GM23338 (cell line): Measurements from ENCODE around the gene MTNR1B. TPM values are rescaled to one million over a fixed set of nuclear protein-coding genes. Genes with fewer than 3 reads are reported as not detected.

Experiments
- ATAC-seq: fragments of 200-7000 bp; cut with Tn5 transposase; 3 replicates; pipeline ENCODE4 v1.9.1; 2020
- DNase-seq: peaks from one replicate; pipeline ENCODE4 v3.0.0-alpha.2; 2015; ENCODE audit warnings: low spot score
- H2AFZ ChIP-seq: fragments of 200-600 bp; sonication (generic); 2 replicates; pipeline ENCODE4 v1.8.0; 2016; ENCODE audit warnings: antibody characterized with exemption, mild to moderate bottlenecking, moderate library complexity
- H3F3A ChIP-seq: fragments of 200-600 bp; sonication (generic); replicated peaks from 2 replicates; pipeline ENCODE4 v1.8.0; 2017; ENCODE audit warnings: antibody characterized with exemption, mixed run types, low read depth
- H3K27ac ChIP-seq: fragments of 200-600 bp; sonication (generic); 2 replicates; pipeline ENCODE4 v1.6.1; 2016; ENCODE audit warnings: low read depth
- H3K27me3 ChIP-seq: fragments of 200-600 bp; sonication (generic); 2 replicates; pipeline ENCODE4 v1.8.0; 2016; ENCODE audit warnings: mild to moderate bottlenecking, mixed run types, moderate library complexity; ENCODE audit not compliant: insufficient read depth
- H3K36me3 ChIP-seq: fragments of 200-600 bp; sonication (generic); 2 replicates; pipeline ENCODE4 v1.8.0; 2016; ENCODE audit warnings: mild to moderate bottlenecking; ENCODE audit not compliant: insufficient read depth
- H3K4me1 ChIP-seq: fragments of 200-600 bp; sonication (generic); 2 replicates; pipeline ENCODE4 v1.8.0; 2016; ENCODE audit warnings: mild to moderate bottlenecking, moderate library complexity; ENCODE audit not compliant: insufficient read depth
- H3K4me2 ChIP-seq: fragments of 200-600 bp; sonication (generic); 2 replicates; pipeline ENCODE4 v1.7.1; 2017; ENCODE audit warnings: mixed run types
- H3K4me3 ChIP-seq: fragments of 200-600 bp; sonication (generic); 2 replicates; pipeline ENCODE4 v1.6.1; 2016; ENCODE audit warnings: mixed run types
- H3K79me2 ChIP-seq: fragments of 200-600 bp; sonication (generic); replicated peaks from 2 replicates; pipeline ENCODE4 v1.8.0; 2017; ENCODE audit warnings: mild to moderate bottlenecking; ENCODE audit not compliant: insufficient read depth
- H3K9me2 ChIP-seq: fragments of 200-600 bp; sonication (generic); 2 replicates; pipeline ENCODE4 v1.8.0; 2017; ENCODE audit not compliant: insufficient read depth
- H4K20me1 ChIP-seq: fragments of 200-600 bp; sonication (generic); replicated peaks from 2 replicates; pipeline ENCODE4 v1.8.0; 2017; ENCODE audit warnings: mild to moderate bottlenecking; ENCODE audit not compliant: insufficient read depth
- H3K27ac Mint-ChIP-seq: 2 replicates; pipeline ENCODE4 v1.8.0; 2020; ENCODE audit warnings: inconsistent platforms, mild to moderate bottlenecking, moderate library complexity, mixed read lengths
- H3K27me3 Mint-ChIP-seq: 3 replicates; pipeline ENCODE4 v1.8.0; 2022; ENCODE audit warnings: low read depth, mild to moderate bottlenecking, moderate library complexity, mixed read lengths, inconsistent platforms; ENCODE audit not compliant: insufficient read depth, poor library complexity
- H3K36me3 Mint-ChIP-seq: 3 replicates; pipeline ENCODE4 v1.8.0; 2021; ENCODE audit warnings: low read depth, mild to moderate bottlenecking, inconsistent platforms, moderate library complexity, mixed read lengths
- H3K4me1 Mint-ChIP-seq: 3 replicates; pipeline ENCODE4 v1.8.0; 2020; ENCODE audit warnings: mild to moderate bottlenecking, inconsistent platforms, mixed read lengths
- H3K4me3 Mint-ChIP-seq: 3 replicates; pipeline ENCODE4 v1.8.0; 2021; ENCODE audit warnings: moderate library complexity, mild to moderate bottlenecking, inconsistent platforms, mixed read lengths
- H3K9me3 Mint-ChIP-seq: 3 replicates; pipeline ENCODE4 v1.8.0; 2020; ENCODE audit warnings: moderate library complexity, mild to moderate bottlenecking, inconsistent platforms, mixed read lengths
- CREB1 ChIP-seq: fragments of 250-450 bp; sonication (Bioruptor Pico); IDR thresholded peaks from 2 replicates; pipeline ENCODE4 v1.5.0; 2020; ENCODE audit warnings: low read depth, mild to moderate bottlenecking, moderate library complexity
- CTCF ChIP-seq, 2 experiments: fragments of 200-600 bp in 1 of 2; sonication (generic) in 1 of 2; conservative IDR thresholded peaks; 2 replicates each; pipeline versions ENCODE4 v1.5.1 to v1.6.1; 2016 to 2017; ENCODE audit warnings: antibody characterized with exemption in 2 of 2, low read depth in 2 of 2, mild to moderate bottlenecking in 2 of 2, moderate library complexity in 1 of 2
- ETS1 ChIP-seq: IDR thresholded peaks from 2 replicates; pipeline ENCODE4 v1.6.1; 2016; ENCODE audit warnings: antibody characterized with exemption
- EZH2 ChIP-seq: fragments of 200-600 bp; sonication (generic); IDR thresholded peaks from one replicate; pipeline ENCODE4 v1.8.0; 2017; ENCODE audit warnings: antibody characterized with exemption, mild to moderate bottlenecking, low read depth; ENCODE audit not compliant: unreplicated experiment
- EZH2phosphoT487 ChIP-seq: fragments of 200-600 bp; sonication (generic); IDR thresholded peaks from one replicate; pipeline ENCODE4 v1.8.1; 2018; ENCODE audit warnings: antibody characterized with exemption; ENCODE audit not compliant: unreplicated experiment
- JUNB ChIP-seq: IDR thresholded peaks from one replicate; pipeline ENCODE4 v1.6.1; 2016; ENCODE audit warnings: antibody characterized with exemption; ENCODE audit not compliant: unreplicated experiment
- NANOG ChIP-seq: IDR thresholded peaks from 2 replicates; pipeline ENCODE4 v1.6.1; 2016; ENCODE audit warnings: antibody characterized with exemption, borderline replicate concordance
- POLR2AphosphoS5 ChIP-seq: IDR thresholded peaks from 2 replicates; pipeline ENCODE4 v1.6.1; 2016; ENCODE audit warnings: antibody characterized with exemption, low read depth
- STAT1 ChIP-seq: IDR thresholded peaks from one replicate; pipeline ENCODE4 v1.6.1; 2016; ENCODE audit warnings: antibody characterized with exemption; ENCODE audit not compliant: unreplicated experiment
- ZNF114 ChIP-seq: fragments of 250-450 bp; sonication (Bioruptor Pico); IDR thresholded peaks from 2 replicates; pipeline ENCODE4 v1.5.0; 2020; ENCODE audit warnings: mild to moderate bottlenecking, moderate library complexity
- ZNF331 ChIP-seq: fragments of 250-450 bp; sonication (Bioruptor Pico); IDR thresholded peaks from 2 replicates; pipeline ENCODE4 v1.5.0; 2020; ENCODE audit warnings: low read depth, mild to moderate bottlenecking, moderate library complexity
- ZNF462 ChIP-seq: fragments of 250-450 bp; sonication (Bioruptor Pico); IDR thresholded peaks from 2 replicates; pipeline ENCODE4 v1.5.0; 2020; ENCODE audit warnings: mild to moderate bottlenecking, moderate library complexity
- polyA plus RNA-seq: library from polyadenylated mRNA; unstranded; fragments of >200 nt; fragmentation: Nextera tagmentation; extraction: Ambion mirVana; gene quantifications from 2 replicates; pipeline ENCODE4 v1.2.1, GENCODE V29; 2016
- total RNA-seq: library from RNA; depleted of rRNA; stranded (reverse); fragments of >200 nt; shearing (Covaris generic); gene quantifications from 2 replicates; pipeline ENCODE4 v1.2.3, GENCODE V29; 2014
- TF ChIP-seq, protein P1 (sequence below): IDR thresholded peaks from one replicate; pipeline ENCODE4 v1.6.1; 2018; ENCODE audit warnings: antibody characterized with exemption; ENCODE audit not compliant: unreplicated experiment

The MTNR1B gene
- total and polyA plus RNA-seq, 2 experiments from 2014 or later = not detected

- no peak for ATAC-seq
- H3K27ac ChIP-seq = no peak overlapping the region
- H4K20me1 ChIP-seq = no peaks in the 10 kb centered on the region
- DNase-seq = no peak
- H3K27me3 ChIP-seq = no peaks in the 10 kb centered on the region
- H3K4me2 ChIP-seq = no peak overlapping the region
- H3K4me3 Mint-ChIP-seq = no peak overlapping the region
- no peaks in the 10 kb centered on the region; the same call in 1 of the 2 replicates for H3K9me2 ChIP-seq
- TF ChIP-seq ETS1 (no peak), EZH2 (no peak), ZNF331 (CRISPR knock-in tag) (no peak), EZH2phosphoT487 (no peak), NANOG (no peak), CREB1 (CRISPR knock-in tag) (no peak), CTCF (conservative IDR thresholded peaks at IDR 0.05; ENCODE audit: low read depth in 2 of 2) (no peak), POLR2AphosphoS5 (no peak), ZNF114 (CRISPR knock-in tag) (no peak), JUNB (no peak), ZNF462 (CRISPR knock-in tag) (no peak), STAT1 (no peak)
- TF ChIP-seq, protein P1, sequence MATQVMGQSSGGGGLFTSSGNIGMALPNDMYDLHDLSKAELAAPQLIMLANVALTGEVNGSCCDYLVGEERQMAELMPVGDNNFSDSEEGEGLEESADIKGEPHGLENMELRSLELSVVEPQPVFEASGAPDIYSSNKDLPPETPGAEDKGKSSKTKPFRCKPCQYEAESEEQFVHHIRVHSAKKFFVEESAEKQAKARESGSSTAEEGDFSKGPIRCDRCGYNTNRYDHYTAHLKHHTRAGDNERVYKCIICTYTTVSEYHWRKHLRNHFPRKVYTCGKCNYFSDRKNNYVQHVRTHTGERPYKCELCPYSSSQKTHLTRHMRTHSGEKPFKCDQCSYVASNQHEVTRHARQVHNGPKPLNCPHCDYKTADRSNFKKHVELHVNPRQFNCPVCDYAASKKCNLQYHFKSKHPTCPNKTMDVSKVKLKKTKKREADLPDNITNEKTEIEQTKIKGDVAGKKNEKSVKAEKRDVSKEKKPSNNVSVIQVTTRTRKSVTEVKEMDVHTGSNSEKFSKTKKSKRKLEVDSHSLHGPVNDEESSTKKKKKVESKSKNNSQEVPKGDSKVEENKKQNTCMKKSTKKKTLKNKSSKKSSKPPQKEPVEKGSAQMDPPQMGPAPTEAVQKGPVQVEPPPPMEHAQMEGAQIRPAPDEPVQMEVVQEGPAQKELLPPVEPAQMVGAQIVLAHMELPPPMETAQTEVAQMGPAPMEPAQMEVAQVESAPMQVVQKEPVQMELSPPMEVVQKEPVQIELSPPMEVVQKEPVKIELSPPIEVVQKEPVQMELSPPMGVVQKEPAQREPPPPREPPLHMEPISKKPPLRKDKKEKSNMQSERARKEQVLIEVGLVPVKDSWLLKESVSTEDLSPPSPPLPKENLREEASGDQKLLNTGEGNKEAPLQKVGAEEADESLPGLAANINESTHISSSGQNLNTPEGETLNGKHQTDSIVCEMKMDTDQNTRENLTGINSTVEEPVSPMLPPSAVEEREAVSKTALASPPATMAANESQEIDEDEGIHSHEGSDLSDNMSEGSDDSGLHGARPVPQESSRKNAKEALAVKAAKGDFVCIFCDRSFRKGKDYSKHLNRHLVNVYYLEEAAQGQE = no peak
- no peak overlapping the region for H3K4me3 ChIP-seq
- H3K27ac Mint-ChIP-seq = no peak overlapping the region
- H3K27me3 Mint-ChIP-seq = no peaks in the 10 kb centered on the region
- H3F3A ChIP-seq = no peaks in the 10 kb centered on the region
- no peak overlapping the region for H2AFZ ChIP-seq
- H3K4me1 Mint-ChIP-seq = no peaks in the 10 kb centered on the region
- no peaks in the 10 kb centered on the region for H3K4me1 ChIP-seq
- H3K36me3 ChIP-seq = no peaks in the 10 kb centered on the region
- H3K79me2 ChIP-seq = no peaks in the 10 kb centered on the region
- no peaks in the 10 kb centered on the region for H3K36me3 Mint-ChIP-seq
- peaks cover 11% of the 10 kb centered on the region; the same call in 1 of the 3 replicates for H3K9me3 Mint-ChIP-seq
Observed at GRCh38 chr11:93001806-93002205, 32.4 kb downstream of the MTNR1B start.
